GM19467 (cell line): ENCODE results near the gene PTH1R.

Experiments used
- ATAC-seq: cut with Tn5 transposase; IDR thresholded peaks from one replicate; pipeline ENCODE4 v1.9.1; 2021; ENCODE audit warnings: mild to moderate bottlenecking, moderate library complexity; ENCODE audit not compliant: unreplicated experiment

The PTH1R gene

DNA sequence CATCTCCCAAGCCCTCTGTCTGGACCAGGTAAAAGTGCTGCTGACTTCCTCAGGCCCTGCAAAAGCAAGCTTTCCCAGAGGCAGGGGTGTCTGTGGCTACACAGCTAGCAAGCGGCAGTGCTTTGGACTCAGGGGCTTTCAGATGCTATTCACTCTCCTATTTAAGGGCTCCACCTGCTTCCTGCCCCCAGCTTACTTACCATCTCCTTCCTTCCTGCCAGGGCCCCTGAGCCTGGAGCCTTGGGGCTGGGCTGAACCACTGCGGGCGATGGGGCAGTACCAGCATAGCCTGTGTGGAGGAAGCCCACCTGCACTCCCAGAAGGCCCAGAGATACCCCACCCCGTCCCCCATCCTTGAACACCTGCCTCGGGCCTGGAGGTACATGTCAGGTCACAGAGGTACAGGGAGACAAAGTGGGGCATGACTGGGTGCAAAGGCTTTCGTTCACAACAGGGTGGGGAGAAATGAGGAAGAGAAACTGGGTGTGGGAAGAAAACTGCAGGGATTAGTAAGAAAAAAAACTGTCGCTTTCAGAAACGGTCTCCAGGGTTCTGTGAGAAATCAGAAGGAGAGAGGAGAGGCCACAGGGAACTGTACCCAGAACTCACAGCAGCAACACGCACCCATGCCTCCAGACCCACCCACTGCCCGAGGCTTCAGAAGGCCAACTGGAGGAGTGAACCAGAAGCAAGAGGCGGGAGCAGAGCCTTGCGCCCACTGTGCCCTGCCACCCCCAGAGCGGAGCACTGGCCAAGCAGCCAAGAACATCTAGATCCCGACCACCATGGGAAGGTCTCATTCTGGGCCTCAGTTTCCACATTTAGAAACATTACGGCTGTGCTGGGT lies 49.6 kb downstream of the PTH1R start:
- peak; percentile 56 for ATAC-seq

DNA sequence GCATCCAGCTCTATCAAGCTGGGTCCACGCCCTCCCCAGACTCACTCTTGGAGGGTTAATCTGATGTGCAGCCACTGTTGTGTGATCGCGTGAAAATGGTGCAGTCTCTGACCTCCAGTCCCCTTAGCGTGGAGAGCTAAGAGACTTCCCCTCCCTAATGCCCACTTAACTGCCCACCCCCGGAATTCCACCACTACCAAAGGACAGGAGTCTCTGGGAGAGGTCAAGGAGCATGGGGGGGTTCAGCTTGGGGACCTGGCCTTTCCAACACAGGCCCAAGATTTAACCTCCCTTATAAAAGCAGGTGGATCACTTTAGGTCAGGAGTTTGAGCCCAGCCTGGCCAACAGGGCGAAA lies 50.2 kb downstream of the PTH1R start:
- ATAC-seq: no peak

- no peak for ATAC-seq
Observed at GRCh38 chr3:46928282-46928681, 50.8 kb downstream of the PTH1R start.

GRCh38 chr3:46929324-46929723 lies 51.8 kb downstream of the PTH1R start:
- no peak for ATAC-seq

GRCh38 chr3:46930166-46930944 lies 52.8 kb downstream of the PTH1R start:
- no peak for ATAC-seq

GRCh38 chr3:46930945-46931403 lies 53.5 kb downstream of the PTH1R start:
- ATAC-seq: no peak

GRCh38 chr3:46931631-46932331 lies 54.3 kb downstream of the PTH1R start:
- ATAC-seq: no peak

DNA sequence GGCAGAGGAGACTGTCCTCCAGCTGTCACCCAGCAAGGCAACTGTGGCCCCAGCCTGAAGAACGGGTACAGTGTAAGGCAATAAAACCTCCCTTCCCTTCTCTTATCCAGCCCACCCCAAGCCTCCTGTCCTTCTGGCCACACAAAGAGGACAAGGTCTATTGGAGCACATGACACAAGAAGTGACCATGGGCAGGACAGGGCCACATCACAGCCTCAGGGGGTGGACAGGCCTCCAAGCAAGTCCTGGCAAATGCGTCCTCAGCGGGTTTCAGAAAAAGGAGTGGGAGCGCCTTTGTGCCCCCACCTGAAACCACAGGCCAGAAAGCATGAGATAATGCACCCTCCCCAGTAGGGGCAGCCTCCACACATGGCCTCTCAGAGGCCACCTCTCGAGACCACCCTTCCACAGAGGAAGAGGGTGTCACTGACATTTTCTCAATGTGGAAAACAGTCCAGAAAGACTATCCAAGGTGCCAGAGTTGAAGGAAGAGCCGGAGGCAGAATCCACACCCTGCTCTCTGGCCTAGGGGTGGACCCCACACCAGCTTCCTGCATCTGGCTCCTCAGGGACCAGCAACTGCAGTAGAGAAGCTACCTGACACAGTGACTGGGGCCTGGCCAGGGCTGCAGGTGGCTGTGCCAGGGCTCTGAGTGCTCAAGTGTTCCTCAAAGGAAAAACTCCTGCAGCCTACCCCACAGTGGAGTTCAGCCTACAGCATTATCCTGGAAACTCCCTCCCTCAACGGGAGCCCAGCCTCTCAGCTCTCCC lies 55.1 kb downstream of the PTH1R start:
- ATAC-seq: no peak

- no peak for ATAC-seq
Observed at GRCh38 chr3:46933261-46933660, 55.7 kb downstream of the PTH1R start.

DNA sequence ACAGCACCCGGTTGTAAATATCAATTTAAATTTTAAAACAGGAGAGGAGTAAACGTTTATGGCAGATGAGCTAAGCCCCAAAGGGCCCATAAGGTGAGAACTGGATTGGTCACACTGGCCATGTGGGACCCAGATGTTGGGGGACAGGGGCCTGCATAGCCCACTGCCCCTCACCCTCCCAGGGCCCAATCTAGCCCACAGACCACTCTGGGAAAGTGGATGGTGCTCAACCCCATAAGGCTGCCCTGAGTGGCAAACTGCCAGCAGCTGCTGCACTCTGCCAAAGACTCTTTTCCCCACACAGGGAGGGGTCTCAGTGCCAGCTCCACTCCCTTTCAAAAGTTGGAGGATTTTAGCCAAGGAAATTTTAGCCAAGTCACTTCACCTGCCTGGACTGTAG lies 56.6 kb downstream of the PTH1R start:
- ATAC-seq: no peak

- ATAC-seq: no peak
Observed at GRCh38 chr3:46934498-46935167, 57.1 kb downstream of the PTH1R start.

DNA sequence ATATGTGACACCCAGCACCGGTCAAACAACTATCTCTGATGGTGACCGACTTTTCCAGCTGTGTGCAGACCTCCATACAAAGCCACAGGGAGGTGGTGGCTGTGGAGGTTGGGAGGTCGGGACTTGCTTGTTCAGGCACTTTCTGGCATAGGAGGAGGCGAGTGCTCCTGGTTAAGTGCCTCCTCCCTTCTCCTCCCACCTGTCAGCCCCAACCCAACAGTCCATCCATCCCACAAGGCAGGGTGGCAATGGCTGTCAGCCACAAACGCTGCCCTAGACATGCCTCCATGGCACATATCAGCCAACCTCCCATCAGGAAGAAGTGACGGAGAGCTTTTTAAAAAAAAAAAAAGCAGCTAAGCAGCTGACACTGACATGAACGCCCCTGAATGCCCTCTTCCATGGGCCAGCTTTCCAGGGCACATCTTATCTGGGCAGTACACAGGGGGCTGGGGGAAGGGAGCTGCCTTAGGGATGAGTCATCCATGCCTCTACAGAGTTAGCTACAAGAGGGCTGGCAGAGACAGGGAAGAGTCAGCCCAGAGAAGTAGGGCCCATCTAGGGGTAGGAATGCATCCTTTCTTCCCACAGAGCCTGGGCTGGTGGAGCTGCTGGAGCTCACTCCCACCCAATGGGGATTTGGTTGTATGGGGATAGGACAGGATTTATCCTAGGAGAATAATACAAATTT lies 57.8 kb downstream of the PTH1R start:
- ATAC-seq: no peak

- ATAC-seq: no peak
Observed at GRCh38 chr3:46935989-46936558, 58.6 kb downstream of the PTH1R start.

DNA sequence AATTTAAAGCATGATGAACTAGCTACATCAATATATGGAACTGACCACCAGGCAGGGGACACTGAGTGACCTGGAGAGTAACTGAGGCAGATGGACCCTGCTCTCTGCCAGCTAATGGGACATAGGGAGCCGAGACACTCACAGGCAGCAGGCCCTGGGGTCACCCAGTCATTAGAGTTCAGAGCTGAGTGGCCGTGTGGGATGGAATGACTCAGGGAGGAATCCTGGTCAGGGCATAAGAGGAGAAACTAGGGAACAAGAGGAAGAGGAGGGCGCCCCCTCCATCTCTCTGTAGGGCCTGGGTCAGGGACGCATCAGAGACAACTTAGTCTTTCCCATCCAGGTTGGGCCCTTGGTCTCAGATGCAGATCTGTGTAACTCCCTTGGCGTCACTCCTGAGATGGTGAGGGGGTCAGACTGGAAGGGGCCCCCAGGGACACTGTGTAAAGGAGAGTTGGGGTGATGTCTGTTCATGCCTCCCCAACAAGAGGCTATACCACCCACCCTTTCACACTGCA lies 59.3 kb downstream of the PTH1R start:
- ATAC-seq: no peak

DNA sequence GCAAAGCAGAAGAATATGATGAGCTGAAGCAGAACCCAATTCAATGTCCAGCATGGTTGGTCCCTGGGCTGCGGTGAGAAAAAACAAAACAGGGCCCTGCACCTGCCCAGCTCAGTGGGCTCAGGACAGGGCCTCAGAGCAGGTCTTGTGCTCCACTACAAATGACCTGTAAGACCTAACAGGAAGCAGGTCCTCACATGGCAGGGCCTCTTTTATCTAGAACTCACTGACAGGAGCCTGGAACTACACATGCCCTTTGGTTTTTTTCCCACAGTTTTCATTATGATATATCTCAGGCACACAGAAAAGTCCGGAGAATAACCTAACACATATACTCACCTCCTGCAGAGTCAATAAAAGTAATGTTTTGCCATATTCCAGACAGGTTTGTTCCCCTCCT lies 60.6 kb downstream of the PTH1R start:
- no peak for ATAC-seq

DNA sequence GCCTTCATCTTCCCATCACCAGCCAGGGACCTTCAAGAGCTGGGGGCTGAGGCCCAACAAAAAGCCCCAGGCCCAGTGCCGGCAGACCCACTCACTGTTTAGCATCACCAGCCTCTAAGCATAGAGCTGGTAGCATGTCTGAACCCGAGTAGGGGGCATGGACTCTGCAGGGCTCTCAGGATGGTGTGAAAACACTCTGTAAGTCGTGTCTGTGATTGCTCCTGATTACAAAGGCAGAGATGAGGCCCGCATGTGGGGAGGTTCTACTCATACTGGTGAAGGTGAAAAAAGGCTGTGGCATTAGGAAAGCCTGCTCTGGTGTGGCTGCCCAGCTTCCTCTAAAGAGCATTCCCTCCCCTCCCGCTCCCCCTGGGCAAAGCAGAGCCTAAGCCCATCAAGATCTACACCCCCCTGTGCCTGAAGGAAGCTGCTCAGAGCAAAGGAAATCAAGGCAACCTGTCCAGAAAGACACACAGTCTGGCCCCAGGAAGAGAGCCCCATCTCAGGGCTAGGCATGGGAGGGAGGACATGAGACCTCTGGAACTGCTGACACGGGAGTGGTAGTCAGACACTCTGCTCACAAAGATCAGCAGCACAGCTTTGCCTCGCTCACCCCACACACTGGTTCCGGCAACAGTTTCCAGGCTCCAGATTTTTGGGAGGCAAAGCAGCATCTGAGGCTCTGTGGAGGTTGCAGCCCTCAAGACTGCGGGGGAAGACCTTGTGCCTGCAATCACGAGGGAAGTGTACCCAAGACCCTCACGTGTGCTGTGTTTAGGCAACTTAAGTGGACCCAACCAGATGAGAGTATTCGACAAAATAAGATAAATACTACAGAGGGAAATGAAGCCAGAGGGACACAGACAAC lies 62.3 kb downstream of the PTH1R start:
- ATAC-seq: no peak

DNA sequence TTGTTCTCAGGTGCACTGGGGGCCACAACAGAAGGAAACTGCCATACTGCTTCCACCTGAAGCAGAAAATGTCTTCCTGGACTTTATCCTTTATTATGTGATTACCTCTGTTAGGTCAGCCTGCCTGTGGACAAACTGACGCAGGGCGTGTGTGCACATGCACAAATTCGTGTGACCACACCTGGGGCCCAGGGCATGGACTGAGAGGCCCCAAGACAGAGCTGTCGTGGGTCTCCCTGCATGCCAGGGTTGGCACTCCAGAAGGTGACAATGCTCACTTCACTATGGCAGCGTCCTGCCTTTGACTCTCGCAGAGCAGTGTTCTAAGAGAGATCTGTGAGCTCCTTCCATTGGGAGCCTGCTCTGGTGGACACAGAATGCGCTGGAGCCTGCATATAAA lies 64.6 kb downstream of the PTH1R start:
- no peak for ATAC-seq
